Measurements from ENCODE around the gene ZFAND3. TPM values are rescaled to one million over a fixed set of nuclear protein-coding genes. Genes with fewer than 3 reads are reported as not detected.

Gene ZFAND3
- total and polyA plus RNA-seq, 10 of the 15 experiments (the other 5 are each of a cell fraction or from before 2014, with no cell fraction given), result 0.90 to 34.4 (median 16.3) TPM

DNA sequence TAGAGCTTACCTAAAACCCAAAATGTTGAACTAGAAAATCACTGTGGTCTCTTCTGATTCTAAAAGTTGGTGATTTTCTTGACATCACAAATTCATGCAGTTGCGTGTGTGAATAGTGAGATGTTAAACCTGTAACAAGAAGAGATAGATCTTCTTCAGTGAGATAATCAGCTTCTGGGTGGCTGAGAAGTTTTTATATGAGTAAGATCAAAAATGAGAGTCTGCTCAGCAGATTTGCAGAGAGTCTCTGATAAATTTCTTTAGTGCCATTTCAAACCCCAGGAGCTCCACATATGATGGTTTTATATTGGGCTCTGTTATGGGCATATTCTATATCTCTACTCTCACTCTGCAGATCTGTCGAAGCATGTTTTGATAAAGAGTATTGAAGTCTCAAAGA, 185.4 kb downstream of the ZFAND3 start:
- no peaks in the 10 kb centered on the region; the same call in none of the 2 replicates for H3K79me2 ChIP-seq (ENCODE audit: control insufficient read depth, insufficient read depth, low read length)
- ATAC-seq, result no peak; the same call in 2 of the 3 replicates
- DNase-seq (ENCODE audit: low read depth, low spot score), result no peak
- no peak overlapping the region for H3K4me3 ChIP-seq
- no peak for FAIRE-seq
- no TSS peak for BruUV-seq (replicated peaks)
- ChIA-PET POLR2A (no interaction called here), RAD21 (ENCODE audit: unreplicated experiment) (interaction anchor here (0.6 to 2.4 kb wide), 4 partner anchors 15 to 489 kb away, joined by 3 to 8 read pairs (median 3); no protein-coding TSS in a partner anchor), SMC1A (ENCODE audit: uncharacterized antibody, unreplicated experiment) (interaction anchor here (0.7 to 1.4 kb wide), 6 partner anchors 11 to 213 kb away, joined by 3 to 4 read pairs (median 3); no protein-coding TSS in a partner anchor), CTCF (interaction anchor here (0.9 to 1.3 kb wide), 3 partner anchors 142 to 299 kb away, joined by 3 to 4 read pairs (median 3); no protein-coding TSS in a partner anchor)
- no peak overlapping the region for H3K9ac ChIP-seq (ENCODE audit: control insufficient read depth, insufficient read depth, low read length)
- TF ChIP-seq MEF2B (IDR thresholded peaks at IDR 0.05; ENCODE audit: partially characterized antibody, poor library complexity, severe bottlenecking), result no peak
- no peak for TF ChIP-seq RAD51 (IDR thresholded peaks at IDR 0.05)
- no peak for TF ChIP-seq RUNX3 (IDR thresholded peaks at IDR 0.05; ENCODE audit: low read length)
- no peak for TF ChIP-seq REST (IDR thresholded peaks at IDR 0.05; ENCODE audit: low read depth, low read length)
- TF ChIP-seq ZNF592 (IDR thresholded peaks at IDR 0.05), result no peak
- no peak for TF ChIP-seq TBL1XR1 (IDR thresholded peaks at IDR 0.05; ENCODE audit: low read depth, low read length)
- TF ChIP-seq, protein P1, sequence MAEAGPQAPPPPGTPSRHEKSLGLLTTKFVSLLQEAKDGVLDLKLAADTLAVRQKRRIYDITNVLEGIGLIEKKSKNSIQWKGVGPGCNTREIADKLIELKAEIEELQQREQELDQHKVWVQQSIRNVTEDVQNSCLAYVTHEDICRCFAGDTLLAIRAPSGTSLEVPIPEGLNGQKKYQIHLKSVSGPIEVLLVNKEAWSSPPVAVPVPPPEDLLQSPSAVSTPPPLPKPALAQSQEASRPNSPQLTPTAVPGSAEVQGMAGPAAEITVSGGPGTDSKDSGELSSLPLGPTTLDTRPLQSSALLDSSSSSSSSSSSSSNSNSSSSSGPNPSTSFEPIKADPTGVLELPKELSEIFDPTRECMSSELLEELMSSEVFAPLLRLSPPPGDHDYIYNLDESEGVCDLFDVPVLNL (IDR thresholded peaks at IDR 0.05; ENCODE audit: low read depth, low read length), result no peak
- no peak for TF ChIP-seq EZH2 (IDR thresholded peaks at IDR 0.05; ENCODE audit: borderline replicate concordance, control insufficient read depth, low read depth, low read length)
- TF ChIP-seq ESRRA (IDR thresholded peaks at IDR 0.05; ENCODE audit: low read length), result no peak
- TF ChIP-seq STAT3 (IDR thresholded peaks at IDR 0.05; ENCODE audit: low read depth, low read length), result no peak
- no peak for TF ChIP-seq BRCA1 (IDR thresholded peaks at IDR 0.05; ENCODE audit: low read depth, low read length)
- TF ChIP-seq SIX5 (IDR thresholded peaks at IDR 0.05; ENCODE audit: low read depth, low read length, severe bottlenecking), result no peak
- TF ChIP-seq ZBED1 (IDR thresholded peaks at IDR 0.05; ENCODE audit: borderline replicate concordance), result no peak
- TF ChIP-seq EGR1 (IDR thresholded peaks at IDR 0.05; ENCODE audit: borderline replicate concordance in 1 of 2, low read depth in 2 of 2, low read length in 2 of 2), result no peak
- in situ Hi-C loops (cut with MboI) (loop anchor here (5.0 to 25.0 kb wide), 2 partner anchors 208 to 293 kb away; no protein-coding TSS in a partner anchor), intact Hi-C loops (cut with micrococcal nuclease; ENCODE audit: unreplicated experiment) (no loop called here)
- H3K4me1 ChIP-seq (ENCODE audit: control insufficient read depth, insufficient read depth, low read length), result 0 out of 2 replicates have a peak, but pooled peaks cover 3% of the 10 kb centered on the region
- no peak overlapping the region for H3K27ac ChIP-seq (ENCODE audit: control insufficient read depth, insufficient read depth)
- 92% methylated on average over 2 of the region's 2 CpGs for WGBS (ENCODE audit: insufficient coverage, insufficient replicate concordance, low lambda C conversion rate, missing lambda C conversion rate)
- H3K4me2 ChIP-seq (ENCODE audit: control insufficient read depth, insufficient read depth), result no peak overlapping the region
- no peak overlapping the region for H2AFZ ChIP-seq (ENCODE audit: control insufficient read depth, low read depth, low read length)
- H4K20me1 ChIP-seq (ENCODE audit: control insufficient read depth, insufficient read depth), result no peaks in the 10 kb centered on the region
- no peaks in the 10 kb centered on the region for H3K27me3 ChIP-seq (replicated peaks in 1 of 2; ENCODE audit: control insufficient read depth in 2 of 2, insufficient read depth in 2 of 2, low read length in 1 of 2)
- H3K36me3 ChIP-seq (ENCODE audit: control insufficient read depth in 2 of 2, insufficient read depth in 2 of 2, low read length in 1 of 2), result no peaks in the 10 kb centered on the region
- H3K9me3 ChIP-seq (replicated peaks; ENCODE audit: control insufficient read depth, insufficient read depth, low read length), result no peaks in the 10 kb centered on the region
